Left kidney (tissue), 2 donors: ENCODE measurements around the gene DPP6. TPM values are rescaled to one million over a fixed set of nuclear protein-coding genes. Genes with fewer than 3 reads are reported as not detected.

ENCODE experiments used
- DNase-seq: peaks from one replicate; pipeline ENCODE4 v3.0.0-alpha.2; 2013
- polyA plus RNA-seq: library from polyadenylated mRNA; unstranded; fragments of 120-200 nt; gene quantifications from one replicate; pipeline ENCODE4 v1.2.1, GENCODE V29; 2013; ENCODE audit not compliant: insufficient read length

DPP6 gene
- polyA plus RNA-seq, 1 donor, result 44.9 TPM

DNA sequence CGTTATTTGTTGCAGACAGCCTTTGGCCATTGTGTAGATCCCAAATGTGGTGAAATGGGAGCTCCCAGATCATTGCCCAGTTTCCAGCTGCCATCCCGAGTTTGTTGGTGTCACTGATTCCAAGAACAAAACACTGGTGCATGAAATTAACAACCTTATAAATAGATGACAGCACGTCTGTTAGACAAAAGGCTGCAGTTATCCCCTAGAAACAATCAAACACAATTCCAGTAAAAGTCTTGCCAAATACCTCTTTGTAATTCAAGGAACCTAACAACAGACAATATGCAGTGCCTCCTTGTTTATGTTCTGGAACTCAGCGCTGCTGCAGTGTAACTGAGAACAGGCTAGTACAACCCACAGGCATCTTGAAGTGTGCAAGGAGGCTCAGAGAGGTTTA is 546.2 kb downstream of the DPP6 start:
- no peak for DNase-seq

DNA sequence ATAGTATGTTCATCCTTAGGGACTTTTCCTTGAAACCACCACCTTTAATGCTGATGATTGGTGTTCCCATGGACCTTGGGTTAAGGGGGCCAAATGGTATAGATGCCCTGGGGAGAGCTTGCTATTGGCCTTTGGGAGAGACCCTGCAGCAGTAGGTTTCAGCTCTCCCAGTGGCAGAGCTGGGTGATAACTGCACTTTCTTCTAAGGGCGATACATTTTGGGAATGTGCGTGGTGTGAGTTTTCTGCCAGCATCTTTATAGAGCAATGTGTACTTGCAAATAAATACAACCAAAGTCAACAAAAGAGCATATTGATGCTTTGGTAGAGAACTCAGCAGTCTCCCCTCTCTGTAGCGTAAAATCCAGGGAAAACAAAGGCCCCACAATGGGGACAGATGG is 546.7 kb downstream of the DPP6 start:
- DNase-seq, result no peak

DNA sequence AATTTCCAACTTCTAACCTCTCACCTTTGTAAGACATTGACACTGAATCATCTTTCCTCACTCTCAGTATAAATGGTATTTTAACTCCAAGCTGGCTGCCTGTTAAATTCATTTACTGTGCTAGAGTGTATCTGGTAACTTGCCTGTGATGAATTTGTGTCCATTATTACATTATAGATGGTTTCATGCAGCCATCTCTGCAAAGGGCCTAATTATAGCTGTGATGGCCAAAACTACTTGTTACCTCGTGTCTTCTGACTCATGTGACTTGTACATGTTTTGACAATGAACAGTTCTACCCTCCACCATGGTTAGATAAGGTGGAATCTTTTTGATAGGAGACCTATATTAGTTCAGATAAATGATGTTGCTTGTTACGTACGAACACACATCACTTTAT is 558.7 kb downstream of the DPP6 start:
- no peak for DNase-seq

DNA sequence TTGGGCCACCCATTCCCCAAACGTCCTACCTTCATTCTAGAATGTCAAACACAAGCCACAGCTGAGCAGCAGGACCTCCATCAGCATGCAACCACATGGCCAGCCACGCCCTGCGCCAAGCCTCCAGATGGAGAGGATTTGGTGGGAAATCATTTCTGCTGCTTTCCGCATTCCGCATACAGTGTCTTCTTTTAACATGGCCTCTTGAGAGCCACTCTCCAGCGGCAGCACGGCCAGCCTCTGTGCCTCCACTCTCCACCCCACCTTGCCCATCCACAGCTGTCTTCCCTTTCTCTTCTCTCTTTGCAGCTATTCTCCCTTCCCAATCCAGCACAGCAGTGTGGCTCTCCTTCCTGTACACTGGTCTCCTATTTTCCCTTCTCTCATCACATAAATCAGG is 561.6 kb downstream of the DPP6 start:
- DNase-seq, result no peak

DNA sequence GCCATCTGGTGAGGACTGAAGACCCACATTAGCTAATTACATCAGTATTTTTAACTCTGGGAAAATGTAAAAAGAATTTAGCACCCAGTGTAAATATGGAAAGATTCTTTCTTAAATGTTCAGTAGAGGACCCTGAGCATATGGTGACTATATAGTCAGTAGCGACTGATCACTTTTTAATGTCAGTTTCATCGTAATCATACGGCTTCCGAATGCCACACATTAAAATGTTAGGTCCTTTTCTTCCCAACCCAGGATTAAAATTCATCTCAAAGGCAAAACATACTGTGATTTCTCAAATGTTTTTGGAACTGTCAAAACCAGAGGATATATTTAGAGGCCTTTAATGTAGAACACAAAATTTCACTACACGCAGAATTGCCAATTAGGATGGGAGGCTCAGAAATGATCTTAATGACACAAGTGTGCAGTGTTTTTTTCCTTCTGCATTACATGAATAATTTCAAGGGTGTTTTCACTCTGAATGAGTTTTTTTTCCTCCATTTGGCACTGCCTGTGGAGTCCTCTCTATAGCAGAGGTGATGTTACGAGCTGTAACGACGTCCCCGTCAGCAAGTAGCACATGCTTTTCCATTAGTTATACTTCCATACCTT is 568.0 kb downstream of the DPP6 start:
- no peak for DNase-seq

DNA sequence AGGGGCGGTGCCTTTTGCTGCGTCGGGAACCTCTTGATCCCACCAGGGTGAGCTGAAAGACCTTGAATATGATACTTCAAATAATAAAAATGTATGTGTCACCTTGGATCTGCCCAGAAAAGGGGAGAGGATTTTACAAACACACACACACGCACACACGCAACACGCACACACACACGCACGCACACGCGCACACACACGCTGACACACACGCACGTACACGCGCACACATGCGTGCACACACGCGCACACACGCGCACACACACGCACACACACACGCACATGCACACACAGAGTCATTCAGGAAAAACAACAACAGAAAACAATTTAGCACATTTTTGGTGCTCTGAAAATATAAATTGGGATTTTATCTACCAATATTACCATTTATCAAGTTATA is 571.2 kb downstream of the DPP6 start:
- DNase-seq, result no peak

DNA sequence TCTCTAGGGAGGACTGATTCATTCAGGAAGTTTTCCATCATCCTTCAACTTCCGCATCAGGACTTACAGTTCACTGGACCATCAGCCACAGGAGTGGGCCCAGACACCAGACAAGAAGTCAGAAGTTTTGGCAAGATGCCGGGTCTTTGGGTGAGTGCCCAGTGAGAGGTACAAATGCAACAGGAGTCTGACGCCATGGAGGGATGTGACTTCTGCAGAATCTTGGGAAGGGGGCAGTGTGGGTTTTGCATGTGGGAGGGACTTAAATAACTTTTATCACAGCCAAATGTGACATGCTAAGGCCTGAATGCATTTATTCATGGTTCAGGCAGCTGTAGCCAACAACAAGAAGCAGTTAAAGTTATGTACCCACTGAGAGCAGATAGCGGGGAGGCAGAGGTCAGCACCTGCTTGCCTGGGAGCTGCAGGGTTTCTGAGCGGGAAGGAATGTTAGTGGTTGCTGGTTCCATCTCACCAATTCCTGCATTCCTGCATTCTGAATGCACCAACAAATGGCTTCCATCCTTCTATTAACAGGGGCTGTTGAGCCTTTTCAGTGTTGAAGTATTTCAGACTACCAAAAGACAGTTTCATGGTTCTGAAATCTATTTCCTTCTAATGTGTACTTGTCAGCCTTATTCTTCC is 575.6 kb downstream of the DPP6 start:
- peak; percentile 28 for DNase-seq

DNA sequence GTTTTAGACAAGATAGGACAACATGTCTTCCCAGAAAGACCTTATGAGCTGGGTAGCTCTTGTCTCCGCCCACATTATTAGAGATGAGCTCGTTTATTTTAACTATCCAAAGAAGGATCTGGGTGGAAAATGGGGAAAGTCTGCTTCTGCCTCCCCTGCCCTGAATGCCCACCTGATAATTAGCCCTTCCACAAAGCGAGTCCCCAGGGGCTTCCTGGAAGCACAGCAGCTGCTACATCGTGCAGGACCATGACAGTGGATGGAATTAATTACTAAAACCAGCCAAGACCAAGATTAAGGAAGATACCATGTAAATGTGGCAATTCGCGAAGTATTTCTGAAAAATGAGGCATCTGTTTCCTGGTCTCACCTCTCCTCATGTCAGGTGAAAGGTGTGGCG is 576.4 kb downstream of the DPP6 start:
- no peak for DNase-seq

DNA sequence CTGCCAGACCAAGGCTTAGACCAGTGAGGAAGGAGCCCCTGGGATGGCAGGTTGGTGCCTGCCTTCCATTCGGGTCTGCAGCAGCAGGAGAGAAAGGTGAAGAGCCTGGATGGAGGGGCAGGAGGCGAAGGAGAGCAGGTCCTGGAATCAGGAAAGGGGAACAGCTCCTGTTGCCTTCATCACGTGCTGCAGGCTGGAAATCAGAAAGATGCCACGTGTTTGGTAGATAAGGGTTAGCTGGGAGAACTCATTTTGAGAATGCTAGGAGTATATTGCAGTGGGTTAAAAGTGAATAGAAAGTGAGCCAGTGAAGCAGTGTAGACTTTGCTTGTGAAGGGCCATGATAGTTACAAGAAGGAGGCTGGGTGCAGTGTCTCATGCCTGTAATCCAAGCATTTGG is 579.0 kb downstream of the DPP6 start:
- no peak for DNase-seq

DNA sequence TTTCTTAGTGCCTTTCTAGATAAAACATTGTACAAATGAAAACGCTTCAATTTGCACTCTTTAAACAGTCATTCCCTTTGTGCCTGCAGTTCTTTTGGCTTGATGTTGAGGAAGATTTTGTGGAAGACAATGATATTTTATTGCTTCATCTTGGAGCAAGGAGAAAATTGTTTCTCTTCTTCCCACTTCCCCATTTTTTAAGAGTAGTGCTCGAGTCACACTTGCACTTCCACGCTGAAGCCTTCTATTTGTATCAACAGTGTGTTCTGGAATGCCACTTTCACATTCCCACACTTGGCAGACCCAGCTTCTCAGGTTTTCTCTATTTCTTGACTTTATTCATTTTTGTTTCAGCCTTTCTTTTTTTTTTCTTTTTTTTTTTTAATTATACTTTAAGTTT is 581.4 kb downstream of the DPP6 start:
- DNase-seq, result no peak

DNA sequence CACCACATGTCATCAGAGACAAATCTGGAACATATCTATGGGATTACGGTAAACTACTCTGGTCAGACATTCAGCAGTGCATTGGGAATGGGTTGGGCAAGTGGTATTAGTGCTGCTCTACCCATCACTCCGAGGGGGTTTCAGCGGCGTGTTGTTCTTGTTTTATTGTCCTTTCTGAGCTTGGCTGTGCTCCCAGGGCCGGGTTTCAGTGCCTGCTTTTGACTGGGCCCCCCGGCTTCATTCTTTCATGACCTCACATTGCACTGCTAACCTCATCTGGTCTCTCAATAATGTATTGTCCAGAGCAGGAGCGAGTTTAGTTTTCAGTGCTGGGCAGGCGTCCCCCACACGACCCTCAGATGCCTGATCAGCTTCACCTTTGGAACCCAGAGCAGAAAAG is 586.1 kb downstream of the DPP6 start:
- DNase-seq, result no peak

DNA sequence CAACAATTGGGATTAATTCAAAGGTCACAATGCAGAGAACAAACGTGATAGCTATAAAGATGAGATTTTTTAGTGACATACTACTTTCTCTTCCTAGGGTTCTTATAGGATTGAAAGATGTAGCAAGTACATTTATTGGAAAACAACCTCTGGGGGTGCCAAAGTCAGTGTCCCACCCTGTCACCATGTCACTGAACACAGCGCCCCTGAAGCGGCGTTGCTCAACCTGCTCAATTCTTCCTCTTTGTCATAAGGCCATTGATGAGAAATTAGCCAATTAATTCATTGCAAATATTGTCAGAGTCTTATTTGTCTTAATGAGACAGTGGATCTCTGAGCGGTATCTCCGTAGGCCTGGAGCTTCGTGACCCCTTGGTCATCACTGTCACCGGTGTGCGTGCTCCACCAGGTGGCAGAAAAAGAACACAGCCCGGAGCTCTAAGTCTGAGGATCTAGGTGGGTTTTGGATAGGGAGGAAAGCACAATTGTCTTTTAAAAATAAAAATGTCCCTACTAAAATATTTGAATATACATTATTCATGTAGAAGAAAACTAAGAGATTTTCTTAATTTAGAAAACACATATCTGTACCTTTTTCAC is 588.2 kb downstream of the DPP6 start:
- no peak for DNase-seq

DNA sequence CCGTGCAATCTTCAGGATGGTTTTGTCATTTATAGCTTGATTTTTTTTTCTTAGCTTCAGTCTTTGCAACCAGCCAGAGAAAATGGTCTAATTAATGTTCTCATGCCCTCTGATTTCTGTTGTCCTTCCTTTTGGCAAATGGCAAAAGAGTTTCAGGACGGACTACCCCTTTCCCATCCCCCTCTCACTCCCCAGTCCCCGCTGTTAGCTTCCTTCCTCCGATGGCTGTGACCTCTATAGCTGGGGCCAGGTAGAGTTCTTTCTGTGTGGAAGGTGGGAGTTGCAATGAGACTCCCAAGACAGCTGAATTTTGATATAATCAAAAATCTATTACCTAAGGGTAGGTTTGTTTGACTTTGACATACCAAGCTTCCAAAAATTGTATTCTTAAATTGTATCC is 588.7 kb downstream of the DPP6 start:
- no peak for DNase-seq

DNA sequence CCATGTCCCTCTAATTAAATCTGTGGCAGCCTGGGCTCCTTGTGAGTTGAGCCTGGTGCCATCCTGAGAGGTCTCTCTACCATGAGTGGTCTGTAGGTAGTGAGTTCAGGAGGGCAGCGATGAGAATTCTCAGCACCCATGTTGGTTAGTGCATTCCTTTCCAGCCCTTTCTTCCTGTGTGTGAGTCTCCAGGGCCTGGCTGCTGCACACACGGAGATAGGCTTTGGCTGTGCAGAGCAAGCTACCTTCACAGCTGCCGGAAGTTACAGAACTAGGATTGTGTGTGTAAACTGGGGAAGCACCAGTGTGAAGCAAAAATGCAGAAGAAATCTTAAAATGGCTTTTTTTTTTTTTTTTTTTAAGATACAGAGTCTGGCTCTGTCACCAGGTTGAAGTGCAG is 592.2 kb downstream of the DPP6 start:
- DNase-seq, result no peak

DNA sequence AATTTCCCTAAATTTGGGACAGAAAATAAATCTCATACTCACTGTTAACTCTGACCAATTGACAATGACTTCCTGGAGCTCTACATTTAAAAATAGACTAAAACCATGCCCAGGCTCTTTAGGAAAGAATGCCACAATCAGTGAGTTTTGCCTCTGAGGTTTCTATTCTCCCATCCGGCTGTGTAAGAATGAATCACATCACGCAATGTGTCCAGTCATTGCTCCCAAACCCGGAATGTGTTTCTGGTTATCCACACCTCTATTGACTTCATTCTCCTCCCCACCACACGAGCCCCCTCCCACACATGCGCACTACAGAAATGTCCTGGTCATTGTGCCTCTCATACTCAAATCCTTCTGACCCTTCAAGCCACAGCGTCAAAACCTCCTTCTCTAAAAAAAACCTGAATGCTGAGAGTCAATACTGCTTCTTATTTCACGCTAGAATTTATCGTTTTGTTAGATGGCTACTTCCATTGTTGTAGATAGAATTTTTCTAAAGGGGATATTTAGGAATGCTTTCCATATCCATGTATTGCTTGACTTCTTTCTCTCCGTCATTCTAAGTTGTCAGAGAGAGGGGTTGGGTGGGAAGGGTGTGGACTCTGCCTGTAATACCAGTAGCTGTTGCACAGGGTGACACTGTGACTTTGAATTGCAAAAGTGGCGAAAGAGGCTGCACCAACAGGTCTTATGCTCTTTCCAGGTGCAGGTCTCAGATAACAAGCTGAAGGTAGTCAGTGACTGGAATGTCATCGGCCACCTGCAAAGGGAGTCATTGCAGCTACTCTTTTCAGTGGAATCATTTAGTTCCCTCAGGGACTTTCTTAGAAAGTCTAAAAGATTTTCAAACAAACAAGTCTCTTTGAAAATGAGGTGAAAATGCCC is 594.2 kb downstream of the DPP6 start:
- DNase-seq, result no peak

DNA sequence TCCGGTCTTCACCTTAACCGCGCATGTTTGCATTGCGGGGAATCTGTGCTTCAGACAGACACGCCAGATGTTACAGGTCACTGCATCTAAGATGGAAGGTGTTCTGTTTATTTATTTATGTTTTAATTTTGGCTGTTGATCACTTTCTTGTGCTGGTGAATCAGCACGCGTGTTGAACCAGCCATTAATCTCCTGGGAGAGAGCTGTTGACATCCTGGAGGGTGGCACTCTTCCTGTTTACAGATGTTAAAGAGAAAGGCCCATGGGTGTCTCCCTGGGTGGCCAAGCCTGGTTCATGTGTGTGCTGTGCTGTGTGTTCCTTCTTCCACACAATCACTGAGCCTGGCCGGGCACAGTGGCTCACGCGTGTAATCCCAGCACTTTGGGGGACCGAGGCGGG is 595.4 kb downstream of the DPP6 start:
- DNase-seq, result no peak

DNA sequence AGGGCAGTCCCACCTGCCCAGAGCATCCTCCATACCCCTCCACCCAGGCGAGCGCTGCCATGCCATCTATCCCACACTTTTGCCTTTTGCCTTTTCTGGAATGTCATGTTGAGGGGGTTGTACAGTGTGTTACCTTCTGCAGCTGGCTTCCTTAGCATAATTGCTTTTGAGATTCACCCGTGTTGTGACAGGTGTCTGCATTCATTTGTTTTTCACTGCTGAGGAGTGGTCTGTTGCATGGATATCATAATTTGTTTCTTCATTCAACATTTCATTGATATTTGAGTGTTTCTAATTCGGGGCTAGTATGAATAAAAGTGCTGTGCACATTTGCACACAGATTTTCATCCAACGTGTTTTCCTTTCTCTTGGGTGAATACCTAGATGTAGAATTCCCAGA is 596.8 kb downstream of the DPP6 start:
- DNase-seq, result no peak

DNA sequence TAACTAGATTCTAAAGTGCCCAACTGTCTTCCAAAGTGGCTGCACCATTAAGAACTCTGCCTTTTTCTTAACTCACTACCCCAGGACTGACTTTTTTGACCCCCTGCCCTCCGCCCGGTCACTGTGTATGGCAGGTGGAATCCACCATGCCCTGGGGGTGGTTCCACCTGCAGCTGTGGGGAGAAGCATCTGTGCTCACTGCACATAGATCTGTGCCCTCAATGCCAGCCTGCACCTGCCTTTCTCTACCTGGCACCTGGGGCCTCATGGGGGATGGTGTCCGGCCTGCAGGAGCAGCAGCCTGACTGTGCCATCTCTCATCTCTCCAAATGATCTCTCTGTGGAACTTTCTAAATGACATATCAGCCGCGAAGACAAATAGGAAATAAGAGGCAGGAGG is 597.2 kb downstream of the DPP6 start:
- no peak for DNase-seq

DNA sequence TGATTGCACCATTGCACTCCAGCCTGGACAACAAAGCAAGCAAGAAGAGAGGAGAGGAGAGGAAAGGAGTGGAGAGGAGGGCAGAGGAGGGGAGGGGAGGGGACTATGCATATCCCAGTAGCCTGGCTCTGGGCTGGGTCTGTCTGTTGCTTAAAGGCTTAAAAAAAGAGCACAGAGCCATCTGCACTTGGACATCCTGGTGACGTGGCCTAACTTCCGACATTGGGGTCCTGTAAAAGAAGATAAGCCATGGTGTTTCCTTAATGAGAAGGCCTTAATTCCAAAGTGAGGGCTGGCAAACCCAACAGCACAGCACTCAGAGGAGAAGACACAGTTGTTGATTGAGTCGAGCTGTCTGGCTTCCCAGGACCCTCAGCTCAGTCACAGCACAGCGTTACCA is 598.1 kb downstream of the DPP6 start:
- DNase-seq, result no peak

DNA sequence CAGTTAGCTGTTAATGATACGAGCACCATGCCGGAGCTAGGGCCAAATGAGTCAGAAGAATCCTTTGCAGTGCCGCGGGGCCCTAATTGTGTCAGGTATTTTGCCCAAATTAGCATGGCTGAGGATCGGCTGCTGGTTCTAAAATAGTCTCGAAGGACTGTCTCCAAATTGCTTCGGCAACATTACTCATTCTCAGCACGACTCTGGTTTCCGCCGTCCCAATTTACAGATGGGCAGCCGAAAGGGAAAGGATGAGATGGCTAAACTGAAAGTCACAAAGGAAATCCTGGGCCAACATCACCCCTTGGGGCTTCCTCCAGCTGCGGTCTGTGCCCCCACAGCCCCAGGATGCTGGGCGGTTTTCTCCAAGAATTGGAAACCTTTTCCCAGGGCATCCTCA is 599.3 kb downstream of the DPP6 start:
- no peak for DNase-seq

DNA sequence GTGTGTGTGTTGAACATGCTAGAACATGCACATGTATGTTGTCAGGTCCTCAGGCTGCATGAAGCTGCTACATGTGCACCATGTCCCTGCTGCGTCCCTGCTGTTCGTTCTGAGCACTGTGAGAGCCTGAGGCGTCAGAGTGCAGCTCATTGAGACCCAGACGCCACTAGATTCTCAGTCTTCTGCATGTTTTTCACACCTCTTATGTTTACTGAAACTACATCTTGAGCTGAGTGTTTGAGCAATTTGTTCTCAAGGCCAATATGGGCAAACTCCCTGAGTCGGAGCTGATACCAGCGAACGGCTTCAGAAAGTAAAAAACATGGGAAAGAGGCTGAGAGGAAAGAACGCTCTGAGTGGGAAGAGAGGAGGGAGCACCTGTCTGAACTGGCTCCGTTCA is 600.4 kb downstream of the DPP6 start:
- DNase-seq, result no peak

DNA sequence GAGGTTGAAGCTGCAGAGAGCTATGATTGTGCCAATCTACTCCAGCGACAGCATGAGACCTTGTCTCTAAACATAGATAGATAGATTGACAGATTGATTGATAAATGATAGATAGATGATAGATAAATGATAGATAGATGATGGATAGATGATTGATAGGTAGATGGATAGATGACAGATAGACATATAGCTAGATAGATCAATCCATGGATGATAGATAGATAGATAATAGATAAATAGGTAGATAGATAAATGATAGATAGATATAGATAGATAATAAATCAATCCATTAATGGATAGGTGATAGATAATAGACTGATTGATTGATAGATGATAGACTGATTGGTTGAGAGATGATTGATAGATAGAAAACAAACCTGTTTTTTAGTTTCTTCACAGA is 601.1 kb downstream of the DPP6 start:
- no peak for DNase-seq

DNA sequence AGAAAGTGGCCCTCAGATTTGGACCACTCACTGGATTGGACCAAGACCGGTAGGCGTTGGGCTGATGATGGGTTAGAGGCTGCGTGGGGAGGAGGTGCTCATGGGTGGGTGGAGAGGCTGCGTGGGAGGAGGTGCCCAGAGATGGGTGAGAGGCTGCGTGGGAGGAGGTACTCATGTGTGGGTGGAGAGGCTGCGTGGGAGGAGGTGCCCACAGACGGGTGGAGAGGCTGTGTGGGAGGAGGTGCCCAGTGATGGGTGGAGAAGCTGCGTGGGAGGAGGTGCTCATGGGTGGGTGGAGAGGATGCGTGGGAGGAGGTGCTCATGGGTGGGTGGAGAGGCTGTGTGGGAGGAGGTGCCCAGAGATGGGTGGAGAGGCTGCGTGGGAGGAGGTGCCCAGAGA is 604.4 kb downstream of the DPP6 start:
- no peak for DNase-seq
